H9 (cell line): ENCODE measurements around the gene ATN1. TPM values are rescaled to one million over a fixed set of nuclear protein-coding genes. Genes with fewer than 3 reads are reported as not detected.

Experiments used
- DNase-seq: peaks from one replicate; pipeline ENCODE4 v3.0.0-alpha.2; 2017
- H2AFZ ChIP-seq: one replicate; pipeline ENCODE4 v1.6.1; 2013; ENCODE audit warnings: mild to moderate bottlenecking, low read length, control low read depth, moderate library complexity
- H2AK5ac ChIP-seq: 2 replicates; pipeline ENCODE4 v1.6.1; 2013; ENCODE audit warnings: low read length, control low read depth, mixed read lengths; ENCODE audit not compliant: insufficient read length
- H2BK120ac ChIP-seq: one replicate; pipeline ENCODE4 v1.6.1; 2013; ENCODE audit warnings: low read depth, mild to moderate bottlenecking, low read length, control low read depth, inconsistent platforms; ENCODE audit not compliant: poor library complexity, severe bottlenecking
- H2BK12ac ChIP-seq: 2 replicates; pipeline ENCODE4 v1.6.1; 2013; ENCODE audit warnings: low read length, control low read depth, mixed read lengths, low read depth; ENCODE audit not compliant: insufficient read length
- H2BK15ac ChIP-seq: 2 replicates; pipeline ENCODE4 v1.6.1; 2013; ENCODE audit warnings: low read depth, low read length, control low read depth
- H2BK20ac ChIP-seq: one replicate; pipeline ENCODE4 v1.6.1; 2013; ENCODE audit warnings: low read depth, mild to moderate bottlenecking, low read length, control low read depth, inconsistent platforms; ENCODE audit not compliant: poor library complexity, severe bottlenecking
- H2BK5ac ChIP-seq: 2 replicates; pipeline ENCODE4 v1.6.1; 2013; ENCODE audit warnings: low read length, control low read depth, mixed read lengths; ENCODE audit not compliant: insufficient read length
- H3K14ac ChIP-seq: 2 replicates; pipeline ENCODE4 v1.6.1; 2013; ENCODE audit warnings: low read length, control low read depth; ENCODE audit not compliant: insufficient read depth
- H3K18ac ChIP-seq: 2 replicates; pipeline ENCODE4 v1.6.1; 2013; ENCODE audit warnings: low read depth, mild to moderate bottlenecking, mixed read lengths, low read length, control low read depth; ENCODE audit not compliant: insufficient read length
- H3K23ac ChIP-seq: 2 replicates; pipeline ENCODE4 v1.6.1; 2013; ENCODE audit warnings: low read length, control low read depth, mixed read lengths, low read depth; ENCODE audit not compliant: insufficient read length
- H3K23me2 ChIP-seq: 2 replicates; pipeline ENCODE4 v1.6.1; 2013; ENCODE audit warnings: low read depth, mild to moderate bottlenecking, mixed read lengths, low read length, control low read depth; ENCODE audit not compliant: insufficient read length, poor library complexity, severe bottlenecking
- H3K27ac ChIP-seq: 2 replicates; pipeline ENCODE4 v1.5.1; 2013; ENCODE audit warnings: low read length, control low read depth, mixed read lengths, low read depth; ENCODE audit not compliant: insufficient read length
- H3K27me3 ChIP-seq: 2 replicates; pipeline ENCODE4 v1.6.1; 2013; ENCODE audit warnings: low read length, control low read depth, inconsistent platforms; ENCODE audit not compliant: insufficient read depth
- H3K4ac ChIP-seq: 2 replicates; pipeline ENCODE4 v1.6.1; 2013; ENCODE audit warnings: low read depth, mild to moderate bottlenecking, control low read depth, inconsistent platforms, low read length, moderate library complexity
- H3K4me1 ChIP-seq: 2 replicates; pipeline ENCODE4 v1.6.1; 2013; ENCODE audit warnings: low read length, control low read depth, inconsistent platforms; ENCODE audit not compliant: insufficient read depth
- H3K4me2 ChIP-seq: 2 replicates; pipeline ENCODE4 v1.6.1; 2013; ENCODE audit warnings: low read length, control low read depth, mixed read lengths; ENCODE audit not compliant: insufficient read length, insufficient read depth
- H3K56ac ChIP-seq: 2 replicates; pipeline ENCODE4 v1.6.1; 2013; ENCODE audit warnings: low read depth, mild to moderate bottlenecking, mixed read lengths, low read length, control low read depth; ENCODE audit not compliant: insufficient read length
- H3K79me1 ChIP-seq: 2 replicates; pipeline ENCODE4 v1.6.1; 2013; ENCODE audit warnings: low read depth, mild to moderate bottlenecking, moderate library complexity, low read length, control low read depth, inconsistent platforms; ENCODE audit not compliant: insufficient read depth, poor library complexity, severe bottlenecking
- H3K79me2 ChIP-seq: 2 replicates; pipeline ENCODE4 v1.6.1; 2013; ENCODE audit warnings: low read length, control low read depth, inconsistent platforms; ENCODE audit not compliant: insufficient read depth
- H3K9ac ChIP-seq: 2 replicates; pipeline ENCODE4 v1.6.1; 2013; ENCODE audit warnings: low read length, control low read depth, mixed read lengths; ENCODE audit not compliant: insufficient read length; ENCODE audit errors: extremely low read depth
- H3K9me3 ChIP-seq: one replicate; pipeline ENCODE4 v1.6.1; 2013; ENCODE audit warnings: low read depth, low read length, inconsistent platforms; ENCODE audit not compliant: control insufficient read depth
- H3T11ph ChIP-seq: one replicate; pipeline ENCODE4 v1.6.1; 2013; ENCODE audit warnings: mild to moderate bottlenecking, low read length, control low read depth, inconsistent platforms
- H4K20me1 ChIP-seq: one replicate; pipeline ENCODE4 v1.6.1; 2013; ENCODE audit not compliant: control insufficient read depth, insufficient read length, insufficient read depth
- H4K5ac ChIP-seq: 2 replicates; pipeline ENCODE4 v1.6.1; 2013; ENCODE audit warnings: low read depth, mild to moderate bottlenecking, mixed read lengths, low read length, control low read depth; ENCODE audit not compliant: insufficient read length
- H4K8ac ChIP-seq: replicated peaks from 2 replicates; pipeline ENCODE4 v1.6.1; 2013; ENCODE audit warnings: low read length, control low read depth, mixed read lengths, low read depth; ENCODE audit not compliant: insufficient read length
- H4K91ac ChIP-seq: 2 replicates; pipeline ENCODE4 v1.6.1; 2013; ENCODE audit warnings: low read depth, mild to moderate bottlenecking, moderate library complexity, mixed read lengths, low read length, control low read depth; ENCODE audit not compliant: insufficient read length
- H3K27ac Mint-ChIP-seq, 3 experiments: 2 replicates in 2 of 3; 3 replicates in 1 of 3; pipeline ENCODE4 v1.8.0; 2020 to 2021; ENCODE audit warnings: mixed read lengths in 3 of 3, mild to moderate bottlenecking in 1 of 3, moderate library complexity in 1 of 3
- H3K27me3 Mint-ChIP-seq: 2 replicates; pipeline ENCODE4 v1.8.0; 2021; ENCODE audit warnings: low read depth, mild to moderate bottlenecking, moderate library complexity, mixed read lengths
- H3K36me3 Mint-ChIP-seq, 3 experiments: 2 replicates in 2 of 3; 3 replicates in 1 of 3; pipeline ENCODE4 v1.8.0; 2020 to 2021; ENCODE audit warnings: low read depth in 3 of 3, mixed read lengths in 3 of 3; ENCODE audit not compliant: insufficient read depth in 1 of 3
- H3K4me1 Mint-ChIP-seq, 2 experiments: 2 replicates each; pipeline ENCODE4 v1.8.0; 2020; ENCODE audit warnings: mixed read lengths in 2 of 2
- H3K4me3 Mint-ChIP-seq, 2 experiments: 2 replicates in 1 of 2; 3 replicates in 1 of 2; pipeline ENCODE4 v1.8.0; 2020 to 2021; ENCODE audit warnings: mild to moderate bottlenecking in 2 of 2, mixed read lengths in 2 of 2, moderate library complexity in 1 of 2
- H3K9me3 Mint-ChIP-seq, 2 experiments: 2 replicates in 1 of 2; 3 replicates in 1 of 2; pipeline ENCODE4 v1.8.0; 2020; ENCODE audit warnings: mild to moderate bottlenecking in 2 of 2, mixed read lengths in 2 of 2, moderate library complexity in 1 of 2
- WGBS: extraction: QIAGEN DNeasy Blood & Tissue Kit; methylation state at CpG from one replicate; pipeline ENCODE4 v1.1.7; 2013; ENCODE audit warnings: missing lambda C conversion rate, low lambda C conversion rate, mixed read lengths; ENCODE audit not compliant: insufficient read length; ENCODE audit errors: extremely low coverage; 5-methylcytosine and 5-hydroxymethylcytosine counted together
- total RNA-seq: library from RNA; stranded (reverse); gene quantifications from 2 replicates; pipeline ENCODE4 v1.2.1, GENCODE V29; 2021
- TF ChIP-seq, protein P1 (sequence below): fragments of 200-600 bp; sonication (generic); conservative IDR thresholded peaks from 3 replicates; pipeline ENCODE4 v1.8.0; 2021; ENCODE audit warnings: antibody characterized with exemption, mild to moderate bottlenecking

Gene ATN1
- total RNA-seq, 1 experiment from 2014 or later: 103 TPM

- no peak overlapping the region for H3K18ac ChIP-seq
- no peaks in the 10 kb centered on the region for H3K79me1 ChIP-seq
- no peak overlapping the region for H3K9ac ChIP-seq
- no peaks in the 10 kb centered on the region for H3K79me2 ChIP-seq
- H3K14ac ChIP-seq: no peak overlapping the region
- H2AFZ ChIP-seq: no peak overlapping the region
- H3K27me3 ChIP-seq: no peaks in the 10 kb centered on the region
- no peaks in the 10 kb centered on the region for H4K20me1 ChIP-seq
- H4K8ac ChIP-seq: no peak overlapping the region
- no peak overlapping the region for H2BK12ac ChIP-seq
- H3K27ac ChIP-seq: no peak overlapping the region
- H2BK15ac ChIP-seq: no peak overlapping the region
- H2BK5ac ChIP-seq: no peak overlapping the region
- no peak overlapping the region for H3T11ph ChIP-seq
- TF ChIP-seq, protein P1, sequence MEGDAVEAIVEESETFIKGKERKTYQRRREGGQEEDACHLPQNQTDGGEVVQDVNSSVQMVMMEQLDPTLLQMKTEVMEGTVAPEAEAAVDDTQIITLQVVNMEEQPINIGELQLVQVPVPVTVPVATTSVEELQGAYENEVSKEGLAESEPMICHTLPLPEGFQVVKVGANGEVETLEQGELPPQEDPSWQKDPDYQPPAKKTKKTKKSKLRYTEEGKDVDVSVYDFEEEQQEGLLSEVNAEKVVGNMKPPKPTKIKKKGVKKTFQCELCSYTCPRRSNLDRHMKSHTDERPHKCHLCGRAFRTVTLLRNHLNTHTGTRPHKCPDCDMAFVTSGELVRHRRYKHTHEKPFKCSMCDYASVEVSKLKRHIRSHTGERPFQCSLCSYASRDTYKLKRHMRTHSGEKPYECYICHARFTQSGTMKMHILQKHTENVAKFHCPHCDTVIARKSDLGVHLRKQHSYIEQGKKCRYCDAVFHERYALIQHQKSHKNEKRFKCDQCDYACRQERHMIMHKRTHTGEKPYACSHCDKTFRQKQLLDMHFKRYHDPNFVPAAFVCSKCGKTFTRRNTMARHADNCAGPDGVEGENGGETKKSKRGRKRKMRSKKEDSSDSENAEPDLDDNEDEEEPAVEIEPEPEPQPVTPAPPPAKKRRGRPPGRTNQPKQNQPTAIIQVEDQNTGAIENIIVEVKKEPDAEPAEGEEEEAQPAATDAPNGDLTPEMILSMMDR: no peak
- peaks cover 37 to 48% of the 10 kb centered on the region in 2 experiments for H3K4me1 Mint-ChIP-seq
- no peak overlapping the region for H4K91ac ChIP-seq
- H3K27ac Mint-ChIP-seq: no peak overlapping the region
- peaks cover 15 to 51% (median 31%) of the 10 kb centered on the region in 3 experiments for H3K36me3 Mint-ChIP-seq
- H3K9me3 Mint-ChIP-seq: no peaks in the 10 kb centered on the region; a peak in 2 of 5 replicates
- H3K23ac ChIP-seq: no peak overlapping the region
- no peak overlapping the region for H3K4me3 Mint-ChIP-seq
- no peak overlapping the region for H2AK5ac ChIP-seq
- no CpG with 5 or more reads among the region's 12 CpGs for WGBS
- H3K9me3 ChIP-seq: no peaks in the 10 kb centered on the region
- no peak overlapping the region for H2BK120ac ChIP-seq
- H3K4ac ChIP-seq: no peak overlapping the region
- H2BK20ac ChIP-seq: no peak overlapping the region
- 0 out of 2 replicates have a peak, but pooled peaks cover 4% of the 10 kb centered on the region for H3K4me1 ChIP-seq
- no peak overlapping the region for H3K4me2 ChIP-seq
- H3K23me2 ChIP-seq: peaks cover 19% of the 10 kb centered on the region
- H3K27me3 Mint-ChIP-seq: peaks cover 2% of the 10 kb centered on the region; the same call in 1 of the 2 replicates
- no peak overlapping the region for H4K5ac ChIP-seq
- no peak for DNase-seq
- no peak overlapping the region for H3K56ac ChIP-seq
These were observed 14.0 kb downstream of the ATN1 start for GRCh38 chr12:6941782-6942181.
